CD4-positive, CD25-positive, alpha-beta regulatory T cell (primary cell): ENCODE data around the gene PARD3. TPM values are rescaled to one million over a fixed set of nuclear protein-coding genes. Genes with fewer than 3 reads are reported as not detected.

Experiments
- ATAC-seq, 2 donors: fragments of 150-1000 bp; cut with Tn5 transposase; one replicate each; pipeline ENCODE4 v1.10.0; 2021; ENCODE audit warnings: low read depth in 2 of 2, moderate number of reproducible peaks in 2 of 2, moderate library complexity in 1 of 2
- DNase-seq, 3 donors: peaks; one replicate each; pipeline versions ENCODE4 v3.0.0 to v3.0.0-alpha.2; 2012 to 2022; ENCODE audit warnings: mixed read lengths in 1 of 3
- H3K27ac ChIP-seq: one replicate; pipeline ENCODE4 v1.7.0; 2013; ENCODE audit warnings: mild to moderate bottlenecking, low read length; ENCODE audit not compliant: insufficient read depth, poor library complexity, severe bottlenecking
- H3K27me3 ChIP-seq: one replicate; pipeline ENCODE4 v1.7.0; 2013; ENCODE audit warnings: low read length; ENCODE audit not compliant: control insufficient read depth, insufficient read depth
- H3K36me3 ChIP-seq: one replicate; pipeline ENCODE4 v1.7.0; 2013; ENCODE audit warnings: mild to moderate bottlenecking, low read length, moderate library complexity; ENCODE audit not compliant: control insufficient read depth, insufficient read depth
- H3K4me1 ChIP-seq: 2 replicates; pipeline ENCODE4 v1.7.0; 2013; ENCODE audit warnings: mild to moderate bottlenecking, low read length; ENCODE audit not compliant: insufficient read depth, control insufficient read depth, poor library complexity, severe bottlenecking
- H3K4me3 ChIP-seq: one replicate; pipeline ENCODE4 v1.7.0; 2013; ENCODE audit warnings: low read depth, mild to moderate bottlenecking, low read length, moderate library complexity
- H3K9me3 ChIP-seq, 2 experiments: 1 replicate in 1 of 2; 2 replicates in 1 of 2; pipeline ENCODE4 v1.7.0; 2013; ENCODE audit warnings: low read length in 2 of 2, mild to moderate bottlenecking in 1 of 2, moderate library complexity in 1 of 2; ENCODE audit not compliant: control insufficient read depth in 2 of 2
- H3K27ac Mint-ChIP-seq, 3 donors: one replicate each; pipeline ENCODE4 v1.8.0; 2020 to 2022; ENCODE audit warnings: mild to moderate bottlenecking in 3 of 3, mixed read lengths in 3 of 3, moderate library complexity in 2 of 3
- H3K27me3 Mint-ChIP-seq: one replicate; pipeline ENCODE4 v1.8.0; 2022; ENCODE audit warnings: mild to moderate bottlenecking, mixed read lengths
- H3K36me3 Mint-ChIP-seq: one replicate; pipeline ENCODE4 v1.8.0; 2020; ENCODE audit warnings: mixed read lengths
- H3K4me1 Mint-ChIP-seq, 4 donors: one replicate each; pipeline ENCODE4 v1.8.0; 2020 to 2022; ENCODE audit warnings: mixed read lengths in 4 of 4, mild to moderate bottlenecking in 1 of 4
- H3K4me3 Mint-ChIP-seq, 4 donors: one replicate each; pipeline ENCODE4 v1.8.0; 2020 to 2022; ENCODE audit warnings: mild to moderate bottlenecking in 4 of 4, mixed read lengths in 4 of 4, moderate library complexity in 3 of 4
- H3K9me3 Mint-ChIP-seq, 7 donors: one replicate each; pipeline ENCODE4 v1.8.0; 2020 to 2022; ENCODE audit warnings: mixed read lengths in 7 of 7, mild to moderate bottlenecking in 3 of 7, moderate library complexity in 2 of 7
- polyA plus RNA-seq, 4 donors: library from polyadenylated mRNA; unstranded; fragments of 300-500 nt; fragmentation: Illumina TruSeq; gene quantifications; one replicate each; pipeline ENCODE4 v1.2.3, GENCODE V29; 2021
- total RNA-seq: library from RNA; stranded (reverse); gene quantifications from one replicate; pipeline ENCODE4 v1.2.3, GENCODE V29; 2022

PARD3 gene
- total and polyA plus RNA-seq, 5 donors from 2014 or later, result 0.08 to 0.79 TPM; not detected in 3

DNA sequence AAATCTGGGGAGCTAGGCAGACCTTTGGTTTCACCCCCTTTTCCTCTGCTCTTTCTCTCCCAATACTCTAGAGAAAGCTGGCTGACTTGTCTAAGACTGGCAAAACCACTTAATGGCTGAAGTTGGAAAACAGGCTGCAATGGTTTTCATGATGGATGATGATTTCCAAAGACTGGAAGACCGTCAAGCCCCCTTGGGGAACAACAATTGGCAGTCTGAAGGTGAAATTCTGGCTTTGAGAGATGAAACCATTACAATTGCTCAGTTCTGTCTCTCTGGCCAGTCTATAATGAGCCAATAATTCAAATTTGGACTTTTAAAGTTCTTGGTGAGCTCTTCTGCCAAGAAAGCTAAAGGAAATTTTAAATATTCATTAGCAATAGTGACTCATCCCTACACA is 680.5 kb downstream of the PARD3 start:
- no peaks in the 10 kb centered on the region for H3K36me3 ChIP-seq
- H3K4me3 ChIP-seq, result no peak overlapping the region
- DNase-seq (no peak), ATAC-seq (no peak)
- H3K27ac Mint-ChIP-seq, result no peak overlapping the region
- peaks cover 5% of the 10 kb centered on the region for H3K27me3 ChIP-seq
- no peaks in the 10 kb centered on the region for H3K9me3 ChIP-seq
- H3K27ac ChIP-seq, result no peak overlapping the region
- peaks cover 0 to 5% (median 0%) of the 10 kb centered on the region in 7 donors for H3K9me3 Mint-ChIP-seq
- no peaks in the 10 kb centered on the region for H3K4me1 Mint-ChIP-seq
- no peaks in the 10 kb centered on the region for H3K36me3 Mint-ChIP-seq
- H3K4me3 Mint-ChIP-seq, result no peak overlapping the region
- H3K27me3 Mint-ChIP-seq, result no peaks in the 10 kb centered on the region
- no peaks in the 10 kb centered on the region for H3K4me1 ChIP-seq

DNA sequence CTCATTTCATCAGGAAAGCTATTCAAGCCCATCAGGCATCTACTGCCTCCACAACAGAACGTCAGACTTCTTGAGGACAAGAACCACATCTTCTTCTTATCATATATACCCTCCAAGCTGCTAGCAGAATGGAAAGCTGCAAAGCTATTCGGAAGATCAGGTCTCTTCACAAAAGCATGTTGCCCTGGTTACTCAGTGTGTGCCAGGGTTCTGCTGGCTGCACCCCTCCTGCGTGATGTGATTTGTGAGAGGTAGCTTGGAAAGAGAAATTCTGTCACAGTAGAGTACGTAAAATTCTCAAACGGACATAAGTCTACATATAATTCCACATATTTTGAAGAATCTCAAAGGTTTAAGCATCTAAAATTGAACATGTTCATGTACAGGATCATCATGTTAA is 681.7 kb downstream of the PARD3 start:
- Mint-ChIP-seq H3K9me3 (peaks cover 0 to 5% (median 0%) of the 10 kb centered on the region in 7 donors), H3K4me1 (no peaks in the 10 kb centered on the region), H3K27me3 (no peaks in the 10 kb centered on the region), H3K4me3 (no peak overlapping the region), H3K36me3 (no peaks in the 10 kb centered on the region), H3K27ac (no peak overlapping the region)
- H3K27ac ChIP-seq, result no peak overlapping the region
- no peak for DNase-seq
- ATAC-seq, result no peak
- no peaks in the 10 kb centered on the region for H3K36me3 ChIP-seq
- peaks cover 5% of the 10 kb centered on the region for H3K27me3 ChIP-seq
- no peaks in the 10 kb centered on the region for H3K4me1 ChIP-seq
- no peaks in the 10 kb centered on the region for H3K9me3 ChIP-seq
- H3K4me3 ChIP-seq, result no peak overlapping the region

DNA sequence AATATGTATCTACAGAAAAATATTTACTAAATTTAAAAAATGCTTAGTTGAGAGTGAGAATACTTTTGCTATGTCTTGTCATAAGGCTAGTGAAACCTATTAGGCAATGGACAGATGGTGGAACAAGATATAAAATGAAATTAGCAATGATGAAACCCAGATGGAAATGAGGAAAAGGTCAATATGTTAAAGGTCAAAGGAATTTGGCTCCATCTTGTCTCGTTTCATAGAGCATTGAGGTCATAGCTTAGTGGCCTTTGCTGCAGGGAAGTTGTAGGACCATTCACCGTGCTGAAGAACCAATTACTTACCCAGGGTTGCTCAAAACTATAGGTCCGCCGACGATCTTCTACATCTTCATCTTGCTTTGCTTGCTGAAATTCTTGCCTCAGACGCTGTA is 683.9 kb downstream of the PARD3 start:
- no peaks in the 10 kb centered on the region for H3K36me3 ChIP-seq
- Mint-ChIP-seq H3K4me3 (no peak overlapping the region), H3K36me3 (no peaks in the 10 kb centered on the region), H3K4me1 (no peaks in the 10 kb centered on the region), H3K9me3 (peaks cover 0 to 5% (median 0%) of the 10 kb centered on the region in 7 donors), H3K27ac (no peak overlapping the region), H3K27me3 (no peaks in the 10 kb centered on the region)
- no peak for DNase-seq
- H3K4me1 ChIP-seq, result no peaks in the 10 kb centered on the region
- ATAC-seq, result no peak
- H3K27me3 ChIP-seq, result peaks cover 5% of the 10 kb centered on the region
- no peak overlapping the region for H3K4me3 ChIP-seq
- H3K9me3 ChIP-seq, result no peaks in the 10 kb centered on the region
- no peak overlapping the region for H3K27ac ChIP-seq

DNA sequence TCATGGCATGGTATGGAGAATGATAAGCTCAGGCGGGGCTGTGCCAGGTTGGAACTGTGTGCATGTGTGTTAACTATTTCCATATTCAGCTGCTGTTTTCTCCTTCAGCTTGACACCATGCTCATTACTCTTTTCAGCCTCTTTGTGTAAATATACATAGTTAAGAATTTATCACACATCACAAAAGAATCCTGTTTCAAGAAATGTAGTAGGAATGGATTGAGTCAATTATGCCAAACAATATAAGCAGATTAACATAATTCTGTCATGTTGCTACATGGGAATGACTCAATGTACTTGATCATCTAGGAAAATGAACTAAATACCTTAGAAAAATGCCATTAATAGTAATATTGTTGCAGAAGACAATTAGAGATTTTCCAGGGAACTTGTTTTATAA is 687.4 kb downstream of the PARD3 start:
- H3K27me3 Mint-ChIP-seq, result no peaks in the 10 kb centered on the region
- H3K27me3 ChIP-seq, result no peaks in the 10 kb centered on the region
- H3K4me1 ChIP-seq, result no peaks in the 10 kb centered on the region
- ATAC-seq (no peak), DNase-seq (no peak)
- H3K9me3 Mint-ChIP-seq, result peaks cover 0 to 5% (median 0%) of the 10 kb centered on the region in 7 donors
- no peaks in the 10 kb centered on the region for H3K36me3 ChIP-seq
- no peaks in the 10 kb centered on the region for H3K36me3 Mint-ChIP-seq
- no peak overlapping the region for H3K27ac ChIP-seq
- no peak overlapping the region for H3K4me3 ChIP-seq
- no peak overlapping the region for H3K27ac Mint-ChIP-seq
- H3K4me1 Mint-ChIP-seq, result no peaks in the 10 kb centered on the region
- no peak overlapping the region for H3K4me3 Mint-ChIP-seq
- H3K9me3 ChIP-seq, result no peaks in the 10 kb centered on the region

DNA sequence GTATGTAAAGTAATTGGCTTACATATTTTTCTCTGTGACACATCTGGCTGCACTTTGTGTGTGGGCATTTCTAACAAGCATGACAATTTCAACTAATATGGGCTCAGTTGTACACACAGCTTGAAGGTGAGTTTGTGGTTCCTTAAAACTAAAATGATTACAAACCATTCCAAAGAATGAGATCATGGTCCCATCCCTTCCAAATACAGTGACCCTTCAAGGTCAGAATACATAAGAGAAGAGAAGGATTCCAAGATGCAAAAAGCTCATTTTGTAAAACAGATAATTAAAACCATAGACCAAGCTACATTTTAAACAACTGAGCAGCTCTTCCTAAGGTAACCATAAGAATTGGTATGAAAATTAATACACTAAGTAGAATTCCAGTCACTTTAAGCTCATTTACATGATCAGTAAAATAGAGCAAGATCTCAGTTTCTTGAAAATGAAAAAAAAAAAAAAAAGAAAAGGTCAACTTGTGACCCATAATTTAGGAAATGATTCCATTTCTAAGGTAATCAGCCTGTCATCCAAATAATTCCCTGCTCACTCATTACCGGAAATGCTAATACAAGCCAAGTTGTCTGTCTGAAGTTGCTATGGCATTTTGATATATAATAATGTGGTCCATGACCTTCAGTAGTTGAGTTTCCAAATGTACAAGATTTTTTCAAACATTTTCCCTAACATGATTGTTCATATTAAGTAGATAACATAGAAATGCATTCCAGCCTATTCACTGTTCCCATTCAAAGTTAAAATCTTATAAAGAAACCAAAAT is 688.5 kb downstream of the PARD3 start:
- H3K27me3 Mint-ChIP-seq, result no peaks in the 10 kb centered on the region
- Histone ChIP-seq H3K36me3 (no peaks in the 10 kb centered on the region), H3K4me1 (no peaks in the 10 kb centered on the region), H3K9me3 (no peaks in the 10 kb centered on the region), H3K27ac (no peak overlapping the region), H3K27me3 (no peaks in the 10 kb centered on the region), H3K4me3 (no peak overlapping the region)
- H3K27ac Mint-ChIP-seq, result no peak overlapping the region
- H3K9me3 Mint-ChIP-seq, result peaks cover 0 to 5% (median 0%) of the 10 kb centered on the region in 7 donors
- H3K36me3 Mint-ChIP-seq, result no peaks in the 10 kb centered on the region
- no peak for DNase-seq
- ATAC-seq, result no peak
- H3K4me3 Mint-ChIP-seq, result peak overlapping the region in 1 of 4 donors; percentile 71
- H3K4me1 Mint-ChIP-seq, result peaks cover 0 to 7% (median 1%) of the 10 kb centered on the region in 4 donors

DNA sequence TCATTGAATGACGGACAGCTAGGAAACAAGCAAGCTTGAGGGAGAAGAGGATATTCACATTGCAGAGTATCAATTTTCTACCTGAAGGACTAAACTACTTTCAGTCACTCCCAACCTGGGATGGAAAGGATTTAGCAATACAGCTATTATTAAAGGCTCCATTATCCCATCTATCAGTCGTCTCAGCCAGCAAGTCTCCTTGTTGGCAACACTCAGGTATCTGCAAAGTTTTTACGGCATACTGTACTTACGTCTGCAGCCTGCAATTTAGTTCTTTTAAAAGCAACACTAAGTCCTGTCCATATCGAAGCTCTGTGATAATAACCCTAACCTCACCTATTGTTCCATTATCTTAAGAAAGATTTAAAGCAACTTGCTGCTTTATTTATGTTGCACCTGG is 689.4 kb downstream of the PARD3 start:
- no peaks in the 10 kb centered on the region for H3K36me3 ChIP-seq
- H3K36me3 Mint-ChIP-seq, result no peaks in the 10 kb centered on the region
- ATAC-seq, result no peak
- no peaks in the 10 kb centered on the region for H3K9me3 ChIP-seq
- no peak overlapping the region for H3K27ac ChIP-seq
- no peaks in the 10 kb centered on the region for H3K27me3 ChIP-seq
- no peak overlapping the region for H3K4me3 Mint-ChIP-seq
- H3K4me3 ChIP-seq, result no peak overlapping the region
- no peak overlapping the region for H3K27ac Mint-ChIP-seq
- peaks cover 0 to 7% (median 5%) of the 10 kb centered on the region in 4 donors for H3K4me1 Mint-ChIP-seq
- no peaks in the 10 kb centered on the region for H3K4me1 ChIP-seq
- DNase-seq, result no peak
- peaks cover 0 to 5% (median 0%) of the 10 kb centered on the region in 7 donors for H3K9me3 Mint-ChIP-seq
- H3K27me3 Mint-ChIP-seq, result no peaks in the 10 kb centered on the region

DNA sequence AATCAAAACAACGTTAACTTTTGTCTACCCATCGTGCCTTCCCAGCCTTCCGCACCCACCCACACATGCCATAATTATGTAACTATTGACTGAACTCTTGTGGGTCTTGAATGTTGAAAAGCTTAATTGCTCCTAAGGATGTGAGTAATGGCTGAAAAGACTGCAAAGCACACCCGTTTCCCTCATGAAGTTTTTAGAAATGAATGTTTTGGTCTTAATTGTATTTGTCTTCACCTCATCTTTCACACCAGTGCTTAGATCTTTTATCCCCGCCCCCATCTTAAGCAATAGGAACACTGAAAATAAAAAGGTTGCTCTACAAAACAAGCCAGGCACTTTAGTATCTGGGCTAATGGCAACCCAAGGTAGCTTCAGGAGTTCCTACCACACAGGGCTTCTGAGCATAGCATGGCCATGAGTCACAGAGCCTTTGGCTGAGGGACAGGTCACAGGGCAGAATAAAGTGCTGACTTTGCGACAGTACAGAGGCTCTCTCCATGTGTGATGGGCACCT is 690.5 kb downstream of the PARD3 start:
- Histone ChIP-seq H3K27ac (no peak overlapping the region), H3K9me3 (no peaks in the 10 kb centered on the region), H3K4me1 (no peaks in the 10 kb centered on the region), H3K27me3 (no peaks in the 10 kb centered on the region), H3K4me3 (no peak overlapping the region), H3K36me3 (no peaks in the 10 kb centered on the region)
- ATAC-seq (no peak), DNase-seq (no peak)
- Mint-ChIP-seq H3K4me1 (peaks cover 0 to 7% (median 5%) of the 10 kb centered on the region in 4 donors), H3K36me3 (no peaks in the 10 kb centered on the region), H3K27me3 (no peaks in the 10 kb centered on the region), H3K4me3 (no peak overlapping the region), H3K9me3 (no peaks in the 10 kb centered on the region), H3K27ac (peak overlapping the region in 1 of 3 donors; percentile 7)
